Measurements from ENCODE around the gene TTC5.

The TTC5 gene, protein sequence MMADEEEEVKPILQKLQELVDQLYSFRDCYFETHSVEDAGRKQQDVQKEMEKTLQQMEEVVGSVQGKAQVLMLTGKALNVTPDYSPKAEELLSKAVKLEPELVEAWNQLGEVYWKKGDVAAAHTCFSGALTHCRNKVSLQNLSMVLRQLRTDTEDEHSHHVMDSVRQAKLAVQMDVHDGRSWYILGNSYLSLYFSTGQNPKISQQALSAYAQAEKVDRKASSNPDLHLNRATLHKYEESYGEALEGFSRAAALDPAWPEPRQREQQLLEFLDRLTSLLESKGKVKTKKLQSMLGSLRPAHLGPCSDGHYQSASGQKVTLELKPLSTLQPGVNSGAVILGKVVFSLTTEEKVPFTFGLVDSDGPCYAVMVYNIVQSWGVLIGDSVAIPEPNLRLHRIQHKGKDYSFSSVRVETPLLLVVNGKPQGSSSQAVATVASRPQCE

DNA sequence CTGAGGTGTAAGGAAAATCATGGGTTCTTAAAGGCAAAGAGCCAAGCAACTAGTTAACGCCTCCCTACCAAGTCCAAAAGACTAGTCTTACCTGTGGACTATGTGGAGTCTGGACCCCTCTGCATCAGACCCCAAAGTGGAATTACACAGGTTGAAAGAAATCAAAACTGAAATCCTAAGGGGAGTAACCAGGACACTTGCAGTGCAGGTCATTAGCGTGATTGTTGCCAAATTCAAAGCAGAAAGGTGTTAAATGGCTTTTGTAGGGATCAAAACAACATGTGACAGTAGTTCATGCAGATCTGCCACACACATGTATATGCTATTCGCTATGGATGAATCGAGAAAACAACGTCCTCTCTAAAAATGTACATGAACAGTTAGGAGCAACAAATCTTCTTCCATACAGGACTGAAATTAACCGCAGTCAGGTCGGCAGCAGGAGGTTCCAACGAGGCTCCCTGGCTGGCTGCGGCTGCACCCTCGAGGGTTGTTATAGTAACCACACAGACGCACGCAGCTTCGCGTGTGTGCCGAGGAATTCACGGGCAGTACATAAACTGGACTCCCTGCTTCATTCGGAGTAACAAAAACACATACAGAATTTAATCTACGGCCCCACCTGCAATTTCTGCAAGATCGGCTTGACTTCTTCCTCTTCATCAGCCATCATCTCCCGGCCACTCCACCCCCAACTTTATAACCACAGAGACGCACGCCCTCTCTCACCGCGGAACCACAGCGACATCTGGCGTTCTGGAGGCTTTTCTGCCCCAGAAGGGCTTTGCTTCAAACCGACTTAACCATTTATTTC lies at the start of gene TTC5:
Gene TTC5 (minus strand): TSS at position 687 of the 814 bp plus-strand sequence. CDS start 14 bp downstream, at position 673.
- H3K27ac ChIP-seq: peak within 1 kb of the TSS; percentile 35; the same call in 1 of the 2 replicates
- TF ChIP-seq ZFX (IDR thresholded peaks at IDR 0.05; ENCODE audit: borderline replicate concordance): no peak
- TF ChIP-seq, protein P1, sequence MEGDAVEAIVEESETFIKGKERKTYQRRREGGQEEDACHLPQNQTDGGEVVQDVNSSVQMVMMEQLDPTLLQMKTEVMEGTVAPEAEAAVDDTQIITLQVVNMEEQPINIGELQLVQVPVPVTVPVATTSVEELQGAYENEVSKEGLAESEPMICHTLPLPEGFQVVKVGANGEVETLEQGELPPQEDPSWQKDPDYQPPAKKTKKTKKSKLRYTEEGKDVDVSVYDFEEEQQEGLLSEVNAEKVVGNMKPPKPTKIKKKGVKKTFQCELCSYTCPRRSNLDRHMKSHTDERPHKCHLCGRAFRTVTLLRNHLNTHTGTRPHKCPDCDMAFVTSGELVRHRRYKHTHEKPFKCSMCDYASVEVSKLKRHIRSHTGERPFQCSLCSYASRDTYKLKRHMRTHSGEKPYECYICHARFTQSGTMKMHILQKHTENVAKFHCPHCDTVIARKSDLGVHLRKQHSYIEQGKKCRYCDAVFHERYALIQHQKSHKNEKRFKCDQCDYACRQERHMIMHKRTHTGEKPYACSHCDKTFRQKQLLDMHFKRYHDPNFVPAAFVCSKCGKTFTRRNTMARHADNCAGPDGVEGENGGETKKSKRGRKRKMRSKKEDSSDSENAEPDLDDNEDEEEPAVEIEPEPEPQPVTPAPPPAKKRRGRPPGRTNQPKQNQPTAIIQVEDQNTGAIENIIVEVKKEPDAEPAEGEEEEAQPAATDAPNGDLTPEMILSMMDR (IDR thresholded peaks at IDR 0.05): peak; percentile 95

GRCh38 chr14:20350860-20351259 lies 45.1 kb upstream of the TTC5 start:
- no peak for TF ChIP-seq ZFX (IDR thresholded peaks at IDR 0.05; ENCODE audit: borderline replicate concordance)
- TF ChIP-seq, protein P1 (IDR thresholded peaks at IDR 0.05): no peak
- H3K27ac ChIP-seq: no peak overlapping the region

DNA sequence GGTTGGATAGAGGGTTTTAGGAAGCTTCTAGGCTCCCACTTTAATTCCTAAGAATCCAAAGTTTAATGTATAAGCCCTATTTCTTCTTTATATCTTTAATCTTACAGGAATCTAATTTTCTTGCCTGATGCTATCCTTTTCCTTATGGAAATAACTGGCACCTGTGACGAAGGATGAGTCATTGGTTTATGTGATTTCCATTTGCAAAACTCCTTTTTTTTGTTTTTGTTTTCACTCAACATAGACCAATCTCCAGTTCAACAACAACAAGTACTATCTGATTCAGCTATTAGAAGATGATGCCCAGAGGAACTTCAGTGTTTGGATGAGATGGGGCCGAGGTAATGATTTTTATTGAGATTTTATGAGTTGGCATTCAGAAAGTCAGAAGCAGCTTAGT lies 44.5 kb upstream of the TTC5 start:
- H3K27ac ChIP-seq: no peak overlapping the region
- TF ChIP-seq ZFX (IDR thresholded peaks at IDR 0.05; ENCODE audit: borderline replicate concordance): no peak
- TF ChIP-seq, protein P1 (IDR thresholded peaks at IDR 0.05): no peak

DNA sequence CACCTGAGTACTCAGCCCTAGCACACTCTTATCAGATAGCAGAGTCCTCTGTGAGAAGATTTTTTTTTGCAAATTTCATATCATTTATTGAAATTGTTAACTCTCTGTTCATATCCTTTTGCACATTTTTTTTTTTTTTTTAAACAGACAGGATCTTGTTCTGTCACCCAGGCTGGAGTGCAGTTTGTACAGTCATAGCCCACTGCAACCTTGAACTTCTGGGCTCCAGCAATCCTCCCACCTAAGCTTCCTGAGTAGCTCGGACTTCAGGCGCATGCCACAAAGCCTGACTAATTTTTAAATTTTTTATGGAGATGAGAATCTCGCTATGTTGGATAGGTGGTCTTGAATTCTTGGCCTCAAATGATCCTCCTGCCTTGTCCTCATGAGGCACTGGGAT lies 42.0 kb upstream of the TTC5 start:
- no peak overlapping the region for H3K27ac ChIP-seq
- TF ChIP-seq ZFX (IDR thresholded peaks at IDR 0.05; ENCODE audit: borderline replicate concordance): no peak
- TF ChIP-seq, protein P1 (IDR thresholded peaks at IDR 0.05): no peak

DNA sequence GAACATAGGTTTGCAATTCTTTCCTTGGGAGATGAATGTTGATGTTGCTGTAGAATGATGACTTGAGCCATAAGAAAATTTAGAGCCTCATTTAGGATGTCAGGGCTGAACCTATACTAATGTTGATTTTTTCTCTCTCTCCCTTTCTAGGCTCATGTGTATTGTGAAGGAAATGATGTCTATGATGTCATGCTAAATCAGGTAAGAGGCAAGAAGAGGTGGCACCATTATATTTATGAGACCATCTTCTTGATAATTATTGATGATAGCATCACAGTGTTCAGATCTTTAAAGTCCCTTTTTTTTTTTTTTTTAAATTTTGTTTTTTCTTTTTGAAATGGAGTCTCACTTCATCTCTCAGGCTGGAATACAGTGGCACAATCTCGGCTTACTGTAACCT lies 41.0 kb upstream of the TTC5 start:
- no peak for TF ChIP-seq ZFX (IDR thresholded peaks at IDR 0.05; ENCODE audit: borderline replicate concordance)
- TF ChIP-seq, protein P1 (IDR thresholded peaks at IDR 0.05): no peak
- no peak overlapping the region for H3K27ac ChIP-seq

DNA sequence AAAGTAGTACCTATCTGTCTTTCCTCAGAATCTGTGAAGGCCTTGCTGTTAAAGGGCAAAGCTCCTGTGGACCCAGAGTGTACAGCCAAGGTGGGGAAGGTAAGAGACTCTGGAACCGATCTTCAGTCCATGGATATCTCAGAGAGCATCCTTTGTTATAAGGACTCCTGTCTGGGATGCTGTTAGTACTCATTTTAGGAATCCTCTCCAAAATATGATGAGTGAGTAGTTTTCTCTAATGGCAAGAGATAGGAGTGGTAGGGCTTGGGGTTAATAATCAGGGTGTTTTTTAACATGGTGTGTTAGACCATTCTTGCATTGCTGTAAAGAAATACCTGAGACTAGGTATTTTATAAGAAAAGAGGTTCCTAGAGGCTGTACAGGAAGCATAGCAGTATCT lies 39.6 kb upstream of the TTC5 start:
- TF ChIP-seq ZFX (IDR thresholded peaks at IDR 0.05; ENCODE audit: borderline replicate concordance): no peak
- TF ChIP-seq, protein P1 (IDR thresholded peaks at IDR 0.05): no peak

More for the DNA sequence above, 39.6 kb upstream of the TTC5 start:
- no peak overlapping the region for H3K27ac ChIP-seq

All from 22Rv1 (cell line).